Stimulated activated CD4-positive, alpha-beta T cell treated with anti-CD3 and anti-CD28 coated beads, Interleukin-4, amount 100 ng/mL, for 1 hour (primary cell): ENCODE data around the gene FAM193A.
"Not testable (repeated sequence)": the region's sequence is repeated elsewhere in the genome, so short reads cannot be mapped to it uniquely, and the experiment has no call there.

ENCODE experiments used
- DNase-seq: peaks from one replicate; pipeline ENCODE4 v3.0.0-alpha.2; 2020

Gene FAM193A

GRCh38 chr4:2755821-2756690 lies 219.6 kb downstream of the FAM193A start, which contains the start of gene TNIP2:
TSS of gene TNIP2 (minus strand) at chr4:2756336. CDS start at chr4:2756289, 47 bp downstream.
- peak; percentile 78 for DNase-seq

DNA sequence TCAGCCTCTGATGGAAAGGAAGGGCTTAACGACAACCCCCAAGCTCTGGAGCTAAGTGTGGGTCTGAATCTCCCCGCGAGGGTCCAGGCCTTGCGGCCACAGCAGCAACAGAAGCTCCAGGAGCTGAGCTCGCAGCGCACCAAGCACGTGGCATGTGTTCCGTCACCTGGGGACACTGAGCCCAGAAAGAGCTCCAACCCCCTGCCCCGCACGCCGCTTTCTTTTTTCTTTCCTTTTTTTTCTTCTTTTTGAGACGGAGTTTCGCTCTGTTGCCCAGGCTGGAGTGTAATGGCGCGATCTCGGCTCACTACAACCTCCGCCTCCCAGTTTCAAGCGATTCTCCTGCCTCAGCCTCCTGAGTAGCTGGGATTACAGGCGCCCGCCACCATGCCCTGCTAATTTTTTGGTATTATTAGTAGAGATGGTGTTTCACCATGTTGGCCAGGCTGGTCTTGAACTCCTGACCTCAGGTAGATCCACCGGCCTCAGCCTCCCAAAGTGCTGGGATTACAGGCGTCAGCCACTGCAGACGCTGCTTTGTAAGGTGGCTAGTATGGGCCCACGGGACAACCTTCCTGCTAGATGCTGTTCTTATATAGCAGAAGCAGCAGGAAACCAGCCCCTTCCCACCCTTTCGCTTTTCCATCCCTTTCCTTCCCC lies 220.4 kb downstream of the FAM193A start:
- DNase-seq: no peak

- DNase-seq: no peak
Observed at GRCh38 chr4:2757426-2757825, 221.0 kb downstream of the FAM193A start.

DNA sequence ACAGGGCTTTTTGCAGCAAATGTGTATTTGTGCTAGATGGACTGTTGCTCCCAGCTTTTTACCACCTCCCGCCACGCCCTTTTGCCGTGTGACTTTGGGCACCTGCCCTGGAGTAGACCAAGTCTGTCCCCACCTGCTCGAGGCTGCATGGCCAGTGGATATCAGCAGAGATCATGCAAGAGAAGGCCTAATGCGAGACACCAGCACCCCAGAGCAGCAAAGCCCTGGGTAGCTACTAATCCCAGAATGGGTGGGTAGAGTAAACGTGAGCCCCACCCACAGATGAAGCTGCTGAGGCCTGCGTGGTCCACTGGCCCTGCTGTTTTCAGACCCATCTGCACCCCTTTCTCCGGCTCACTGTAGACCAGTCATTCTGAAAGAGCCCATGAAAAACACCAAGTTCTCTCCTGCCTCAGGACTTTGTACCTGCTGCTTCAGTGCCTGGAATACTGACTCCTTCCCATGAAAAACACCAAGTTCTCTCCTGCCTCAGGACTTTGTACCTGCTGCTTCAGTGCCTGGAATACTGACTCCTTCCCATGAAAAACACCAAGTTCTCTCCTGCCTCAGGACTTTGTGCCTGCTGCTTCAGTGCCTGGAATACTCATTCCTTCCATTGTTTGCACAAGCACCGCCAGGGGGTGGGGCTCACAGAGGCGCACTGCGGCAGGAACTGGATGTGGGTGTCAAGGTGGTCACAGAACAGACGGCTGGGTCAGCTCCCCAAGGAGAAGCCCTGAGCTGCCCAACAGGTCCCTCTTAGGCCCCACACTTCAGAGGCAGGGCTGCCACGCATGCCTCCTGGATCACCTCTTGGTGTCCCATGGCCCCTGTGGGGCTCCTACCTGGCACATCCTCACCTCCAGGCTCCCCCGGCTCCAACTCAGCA lies 224.8 kb downstream of the FAM193A start:
- DNase-seq: no peak

GRCh38 chr4:2762048-2762447 lies 225.6 kb downstream of the FAM193A start:
- no peak for DNase-seq

- DNase-seq: not testable (repeated sequence)
Observed at GRCh38 chr4:2762486-2763370, 226.3 kb downstream of the FAM193A start.

GRCh38 chr4:2763511-2763967 lies 227.1 kb downstream of the FAM193A start:
- no peak for DNase-seq

DNA sequence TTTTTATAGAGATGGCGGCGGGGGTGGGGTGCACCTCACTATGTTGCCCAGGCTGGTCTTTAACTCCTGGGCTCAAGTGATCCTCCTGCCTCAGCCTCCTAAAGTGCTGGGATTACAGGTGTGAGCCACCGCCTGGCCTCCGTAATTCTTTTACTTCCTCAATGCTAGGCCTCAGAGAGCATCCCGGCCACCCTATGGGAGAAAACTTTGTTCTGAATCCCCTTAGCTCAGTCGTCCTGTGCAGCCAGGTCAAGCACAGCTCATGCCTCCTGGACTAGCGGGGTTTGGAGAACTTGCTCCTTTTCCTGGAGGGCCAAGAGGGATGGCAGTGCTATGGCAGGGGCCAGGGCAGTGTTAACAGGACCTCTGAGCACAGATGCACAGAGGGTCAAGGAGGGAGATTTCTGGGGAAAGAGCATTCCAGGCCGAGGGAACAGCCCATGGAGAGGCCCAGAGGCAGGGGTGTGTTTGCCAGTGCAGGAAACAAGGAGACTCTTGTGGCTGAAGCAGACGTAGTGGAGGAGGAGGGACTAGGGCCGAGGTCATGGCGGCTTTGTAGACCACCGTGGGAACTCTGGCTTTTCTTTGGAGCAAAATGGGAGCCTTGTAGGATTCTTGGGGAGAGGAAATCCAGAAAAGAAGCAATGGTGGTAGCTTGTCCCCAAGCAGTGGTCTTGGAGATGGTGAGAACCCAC lies 229.5 kb downstream of the FAM193A start:
- no peak for DNase-seq

- DNase-seq: no peak
Observed at GRCh38 chr4:2767046-2767704, 230.7 kb downstream of the FAM193A start.

- no peak for DNase-seq
Observed at GRCh38 chr4:2767705-2768074, 231.2 kb downstream of the FAM193A start.

- no peak for DNase-seq
Observed at GRCh38 chr4:2768124-2768523, 231.7 kb downstream of the FAM193A start.

DNA sequence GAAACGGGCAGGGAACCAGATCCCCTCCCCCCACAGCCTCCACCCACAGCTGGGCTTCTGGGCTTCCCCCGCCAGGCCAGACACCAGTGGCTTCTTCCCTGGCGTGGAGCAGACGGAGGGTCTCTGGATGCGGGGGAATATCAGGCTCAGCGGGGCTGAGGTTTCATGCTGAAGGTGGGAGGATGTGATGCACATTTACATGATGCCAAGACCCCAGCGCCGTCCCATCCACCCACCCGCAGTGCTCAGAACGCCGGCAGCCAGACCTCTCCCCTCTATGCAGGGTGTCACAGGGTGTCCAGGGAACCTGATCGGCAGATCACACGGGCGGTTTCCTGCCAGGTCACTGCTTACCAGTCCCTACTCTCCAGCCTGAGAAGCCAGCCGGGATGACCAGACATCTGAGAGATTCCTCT lies 232.5 kb downstream of the FAM193A start:
- DNase-seq: no peak

- DNase-seq: no peak
Observed at GRCh38 chr4:2771264-2771663, 234.8 kb downstream of the FAM193A start.

DNA sequence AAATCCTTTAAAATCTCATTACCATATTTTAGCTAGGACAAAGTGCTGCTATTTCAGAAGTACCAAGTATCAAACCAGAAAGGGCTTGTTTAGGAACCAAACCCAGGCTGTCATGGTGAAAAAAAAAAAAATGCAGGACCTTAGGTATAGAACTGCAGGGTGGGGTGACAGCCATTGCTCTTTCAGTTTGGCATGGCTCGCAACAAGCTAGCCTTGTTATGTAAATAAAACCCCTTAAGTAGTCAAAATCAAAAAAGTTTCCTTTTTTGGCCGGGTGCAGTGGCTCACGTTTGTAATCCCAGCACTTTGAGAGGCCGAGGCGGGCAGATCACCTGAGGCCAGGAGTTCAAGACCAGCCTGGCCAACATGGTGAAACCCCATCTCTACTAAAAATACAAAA lies 244.2 kb downstream of the FAM193A start:
- DNase-seq: not testable (repeated sequence)

GRCh38 chr4:2781911-2782310 lies 245.5 kb downstream of the FAM193A start:
- DNase-seq: no peak
